Lower leg skin (tissue), 4 donors: ENCODE data around the gene RBX1. TPM values are rescaled to one million over a fixed set of nuclear protein-coding genes. Genes with fewer than 3 reads are reported as not detected.

Experiments
- DNase-seq, 2 donors: peaks; one replicate each; pipeline ENCODE4 v3.0.0-alpha.2; 2019; ENCODE audit warnings: low spot score in 2 of 2
- H3K4me3 ChIP-seq: fragments of 200-600 bp; sonication (generic); 2 replicates; pipeline ENCODE4 v1.5.1; 2017; ENCODE audit warnings: mild to moderate bottlenecking, low read depth; ENCODE audit not compliant: poor library complexity, severe bottlenecking
- CTCF ChIP-seq, 3 donors: fragments of 450-650 bp; IDR thresholded peaks; one replicate each; pipeline ENCODE4 v1.5.1; 2016; ENCODE audit warnings: antibody characterized with exemption in 3 of 3, mild to moderate bottlenecking in 3 of 3, moderate library complexity in 2 of 3
- POLR2A ChIP-seq, 2 donors: fragments of 450-650 bp; IDR thresholded peaks; one replicate each; pipeline ENCODE4 v1.6.1; 2016 to 2017; ENCODE audit warnings: antibody characterized with exemption in 2 of 2, mild to moderate bottlenecking in 1 of 2, moderate library complexity in 1 of 2
- WGBS, 2 donors: methylation state at CpG; one replicate each; pipeline ENCODE4 v1.1.5; 2018; 5-methylcytosine and 5-hydroxymethylcytosine counted together
- intact Hi-C: fragments of 100-400 bp; cut with DNase I; formaldehyde crosslinking; loops from one replicate; pipeline ENCODE4 v1.15.0; 2023; ENCODE audit warnings: low total_unique reads
- total RNA-seq, 4 donors: library from RNA; depleted of rRNA; stranded (reverse); fragments of >200 nt; gene quantifications; one replicate each; pipeline ENCODE4 v1.1.0, GENCODE V29; 2016

The RBX1 gene
- total RNA-seq, 4 donors from 2014 or later, result 26.5 to 47.7 (median 42.0) TPM

- intact Hi-C loops, result no loop called here
- 64 to 68% methylated on average over 4 of the region's 4 CpGs for WGBS, 2 donors
- no peak for TF ChIP-seq CTCF (IDR thresholded peaks at IDR 0.05)
- TF ChIP-seq POLR2A (IDR thresholded peaks at IDR 0.05), result no peak
- no peak overlapping the region for H3K4me3 ChIP-seq
- no peak for DNase-seq
These were observed 63.8 kb downstream of the RBX1 start for GRCh38 chr22:41015003-41015402.

- DNase-seq, result peak; percentile 16 to 86
- TF ChIP-seq POLR2A (IDR thresholded peaks at IDR 0.05), result no peak
- H3K4me3 ChIP-seq, result peak overlapping the region; percentile 62
- intact Hi-C loops, result no loop called here
- 8 to 21% methylated on average over 19 of the region's 19 CpGs for WGBS, 2 donors
These were observed 70.0 kb downstream of the RBX1 start for GRCh38 chr22:41021061-41021612.

GRCh38 chr22:41021613-41022454 is 70.7 kb downstream of the RBX1 start:
- H3K4me3 ChIP-seq, result peak overlapping the region; percentile 62
- TF ChIP-seq POLR2A (IDR thresholded peaks at IDR 0.05), result no peak
- no peak for TF ChIP-seq CTCF (IDR thresholded peaks at IDR 0.05)
- intact Hi-C loops, result no loop called here
- DNase-seq, result peak; percentile 62 to 95
- 0 to 1% methylated on average over 64 of the region's 85 CpGs for WGBS, 2 donors

- DNase-seq, result peak; percentile 91 to 98
- H3K4me3 ChIP-seq, result peak overlapping the region; percentile 62
- TF ChIP-seq CTCF (IDR thresholded peaks at IDR 0.05), result no peak
- no peak for TF ChIP-seq POLR2A (IDR thresholded peaks at IDR 0.05)
- WGBS, 2 donors, result 4 to 8% methylated on average over 30 to 46 of the region's 46 CpGs
- intact Hi-C loops, result no loop called here
These were observed 71.5 kb downstream of the RBX1 start for GRCh38 chr22:41022470-41023298.

Other genes starting within 250 kb of the RBX1 start
- 10 to 100 TPM; 15.4 to 23.0 (median 19.5) TPM for gene SLC25A17, start 132.0 kb upstream of the RBX1 start, total RNA-seq
- 100 to 1,000 TPM; 130 to 143 (median 139) TPM for gene ST13, start 94.7 kb upstream of the RBX1 start, total RNA-seq
- 10 to 100 TPM in 3 of 4 donors, 1 to 10 TPM in 1; 8.7 to 11.2 (median 10.6) TPM for gene XPNPEP3, start 94.2 kb upstream of the RBX1 start, total RNA-seq
- gene DNAJB7, start 89.3 kb upstream of the RBX1 start, total RNA-seq, result not detected
- 10 to 100 TPM; 72.4 to 86.9 (median 74.9) TPM for gene EP300, start 141.2 kb downstream of the RBX1 start, total RNA-seq